Measurements from ENCODE around the gene DOK3. TPM values are rescaled to one million over a fixed set of nuclear protein-coding genes. Genes with fewer than 3 reads are reported as not detected.
A peak's percentile ranks its signal among the peaks of the same experiment; 100 is the strongest.

The DOK3 gene
- total and polyA plus RNA-seq, 7 donors = 3.0 to 20.2 (median 7.1) TPM

DNA sequence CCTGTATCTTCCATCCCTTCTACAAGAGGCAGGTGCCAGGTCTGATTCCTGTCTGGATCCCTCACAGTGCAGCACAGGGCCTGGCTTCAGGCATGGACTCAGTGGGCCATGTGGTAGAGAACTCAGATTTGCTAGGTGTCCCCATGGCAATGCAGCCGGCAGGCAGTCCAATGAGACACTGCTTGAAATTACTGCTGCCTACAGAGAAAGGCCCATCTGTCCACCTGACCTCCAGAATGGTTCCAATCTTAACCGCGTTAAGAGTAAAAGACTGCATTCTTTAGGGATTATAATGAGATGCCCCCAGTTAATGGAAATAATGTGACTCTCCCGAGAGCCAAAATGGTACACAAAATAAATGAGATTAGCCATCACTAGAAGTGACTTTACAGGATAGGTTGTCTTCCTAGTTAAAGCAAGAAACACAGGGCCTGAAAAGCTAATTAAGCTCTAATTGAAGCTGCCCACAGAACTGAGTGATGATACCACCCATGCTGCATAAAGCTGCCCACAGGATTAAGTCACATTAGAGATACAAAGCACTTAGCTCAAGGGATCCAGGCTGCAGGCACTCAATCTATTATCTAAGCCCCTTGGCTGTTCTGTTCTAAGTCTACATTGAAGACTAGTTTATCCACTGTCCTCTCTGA is 33.3 kb upstream of the DOK3 start:
- DNase-seq = no peak
- H3K9me3 ChIP-seq = no peaks in the 10 kb centered on the region
- H3K27ac ChIP-seq = peak overlapping the region in 1 of 4 donors; percentile 44
- no peak overlapping the region for H3K4me3 ChIP-seq
- intact Hi-C loops (cut with DNase I) = no loop called here
- TF ChIP-seq EP300 (IDR thresholded peaks at IDR 0.05) (no peak), POLR2AphosphoS5 (IDR thresholded peaks at IDR 0.05) (no peak), POLR2A (IDR thresholded peaks at IDR 0.05) (no peak)
- TF ChIP-seq, protein P1, sequence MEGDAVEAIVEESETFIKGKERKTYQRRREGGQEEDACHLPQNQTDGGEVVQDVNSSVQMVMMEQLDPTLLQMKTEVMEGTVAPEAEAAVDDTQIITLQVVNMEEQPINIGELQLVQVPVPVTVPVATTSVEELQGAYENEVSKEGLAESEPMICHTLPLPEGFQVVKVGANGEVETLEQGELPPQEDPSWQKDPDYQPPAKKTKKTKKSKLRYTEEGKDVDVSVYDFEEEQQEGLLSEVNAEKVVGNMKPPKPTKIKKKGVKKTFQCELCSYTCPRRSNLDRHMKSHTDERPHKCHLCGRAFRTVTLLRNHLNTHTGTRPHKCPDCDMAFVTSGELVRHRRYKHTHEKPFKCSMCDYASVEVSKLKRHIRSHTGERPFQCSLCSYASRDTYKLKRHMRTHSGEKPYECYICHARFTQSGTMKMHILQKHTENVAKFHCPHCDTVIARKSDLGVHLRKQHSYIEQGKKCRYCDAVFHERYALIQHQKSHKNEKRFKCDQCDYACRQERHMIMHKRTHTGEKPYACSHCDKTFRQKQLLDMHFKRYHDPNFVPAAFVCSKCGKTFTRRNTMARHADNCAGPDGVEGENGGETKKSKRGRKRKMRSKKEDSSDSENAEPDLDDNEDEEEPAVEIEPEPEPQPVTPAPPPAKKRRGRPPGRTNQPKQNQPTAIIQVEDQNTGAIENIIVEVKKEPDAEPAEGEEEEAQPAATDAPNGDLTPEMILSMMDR (IDR thresholded peaks at IDR 0.05) = no peak
- WGBS, 2 donors = 96 to 97% methylated on average over 4 of the region's 4 CpGs
- no peaks in the 10 kb centered on the region for H3K27me3 ChIP-seq
- peaks cover 0 to 90% (median 76%) of the 10 kb centered on the region in 4 donors for H3K4me1 ChIP-seq
- H3K36me3 ChIP-seq = peaks cover 0 to 10% (median 0%) of the 10 kb centered on the region in 4 donors

DNA sequence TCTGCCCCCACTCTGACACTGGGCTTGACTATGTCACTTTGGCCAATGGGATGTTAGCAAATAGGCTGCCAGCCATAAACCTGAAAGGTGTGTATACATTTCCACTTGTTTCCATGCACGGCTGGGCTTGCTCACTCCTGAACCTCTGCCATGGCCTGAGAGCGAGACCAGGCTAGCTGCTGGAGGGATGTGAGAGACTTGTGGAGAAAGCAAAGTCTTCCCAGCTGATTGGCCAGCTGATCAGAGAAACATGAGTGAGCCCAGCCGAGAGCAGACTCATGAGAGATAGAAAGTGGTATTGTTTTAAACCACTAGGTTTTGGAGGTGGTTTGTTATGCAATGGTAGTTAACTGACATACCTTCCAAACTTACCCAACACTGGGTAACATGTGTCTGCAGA is 30.8 kb upstream of the DOK3 start:
- peak overlapping the region in 2 of 4 donors; percentile 76 to 83 for H3K27ac ChIP-seq
- peaks cover 0 to 92% (median 78%) of the 10 kb centered on the region in 4 donors for H3K4me1 ChIP-seq
- no peaks in the 10 kb centered on the region for H3K9me3 ChIP-seq
- no peaks in the 10 kb centered on the region for H3K27me3 ChIP-seq
- DNase-seq = no peak
- TF ChIP-seq POLR2AphosphoS5 (IDR thresholded peaks at IDR 0.05) (no peak), POLR2A (IDR thresholded peaks at IDR 0.05) (no peak), EP300 (IDR thresholded peaks at IDR 0.05) (no peak)
- TF ChIP-seq, protein P1 (IDR thresholded peaks at IDR 0.05) = no peak
- H3K4me3 ChIP-seq = no peak overlapping the region
- intact Hi-C loops (cut with DNase I) = no loop called here
- H3K36me3 ChIP-seq = peaks cover 0 to 29% (median 11%) of the 10 kb centered on the region in 4 donors
- WGBS, 2 donors = 65 to 81% methylated on average over 3 of the region's 3 CpGs

DNA sequence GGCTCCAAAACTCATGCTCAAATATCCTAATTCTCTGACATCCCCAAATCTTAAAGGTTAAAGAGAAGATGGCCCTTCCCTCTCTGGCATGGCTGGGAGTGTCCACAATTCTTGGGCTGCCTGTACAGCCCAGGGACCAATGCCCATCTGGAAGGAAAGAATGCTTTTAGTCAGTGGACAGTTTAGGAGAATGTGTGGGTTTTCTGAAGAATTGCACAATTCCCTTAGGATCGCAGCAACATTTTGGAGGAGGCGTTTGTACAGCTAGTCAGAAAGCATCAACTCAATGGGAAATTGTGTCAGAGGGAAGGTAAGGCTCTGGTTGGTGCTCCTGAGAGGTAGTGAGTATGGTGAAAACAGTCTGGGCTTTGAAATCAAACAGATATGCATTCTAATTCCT is 29.8 kb upstream of the DOK3 start:
- intact Hi-C loops (cut with DNase I) = no loop called here
- peak overlapping the region; percentile 72 to 83 (median 76) for H3K27ac ChIP-seq

DNA sequence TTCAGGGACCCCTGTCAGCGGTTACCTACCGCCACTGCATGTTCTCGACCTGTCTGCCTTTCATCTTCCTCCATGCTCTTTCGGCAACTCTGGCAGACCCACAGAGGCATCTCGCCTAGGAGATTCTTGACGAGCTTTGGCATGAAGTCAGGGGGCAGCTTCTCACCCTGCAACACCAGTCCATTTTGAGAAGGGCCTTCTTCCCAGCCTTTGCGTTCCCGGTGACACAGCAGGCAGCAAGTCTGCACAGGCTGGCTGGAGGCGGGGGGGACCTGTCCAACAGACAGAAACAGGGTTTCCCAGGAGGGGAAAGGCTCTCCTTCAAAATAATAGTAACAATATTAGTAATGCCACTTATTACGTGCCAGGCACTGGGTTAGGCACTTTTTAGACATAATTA is 29.2 kb upstream of the DOK3 start:
- no peaks in the 10 kb centered on the region for H3K27me3 ChIP-seq
- H3K36me3 ChIP-seq = peaks cover 0 to 41% (median 12%) of the 10 kb centered on the region in 4 donors
- intact Hi-C loops (cut with DNase I) = no loop called here
- H3K4me1 ChIP-seq = peaks cover 0 to 87% (median 71%) of the 10 kb centered on the region in 4 donors
- TF ChIP-seq POLR2A (IDR thresholded peaks at IDR 0.05) (no peak), POLR2AphosphoS5 (IDR thresholded peaks at IDR 0.05) (no peak), EP300 (IDR thresholded peaks at IDR 0.05) (no peak)
- TF ChIP-seq, protein P1 (IDR thresholded peaks at IDR 0.05) = no peak
- no peak overlapping the region for H3K4me3 ChIP-seq
- no peaks in the 10 kb centered on the region for H3K9me3 ChIP-seq
- H3K27ac ChIP-seq = peak overlapping the region; percentile 72 to 83 (median 76)
- no peak for DNase-seq
- 94 to 95% methylated on average over 10 of the region's 10 CpGs for WGBS, 2 donors

More for the DNA sequence above, 29.8 kb upstream of the DOK3 start:
- DNase-seq = no peak
- Histone ChIP-seq H3K4me3 (no peak overlapping the region), H3K36me3 (peaks cover 0 to 39% (median 11%) of the 10 kb centered on the region in 4 donors), H3K9me3 (no peaks in the 10 kb centered on the region), H3K27me3 (no peaks in the 10 kb centered on the region), H3K4me1 (peaks cover 0 to 91% (median 75%) of the 10 kb centered on the region in 4 donors)
- 87 to 97% methylated on average over 2 of the region's 2 CpGs for WGBS, 2 donors
- TF ChIP-seq POLR2A (IDR thresholded peaks at IDR 0.05) = no peak
- no peak for TF ChIP-seq EP300 (IDR thresholded peaks at IDR 0.05)
- TF ChIP-seq POLR2AphosphoS5 (IDR thresholded peaks at IDR 0.05) = no peak
- TF ChIP-seq, protein P1 (IDR thresholded peaks at IDR 0.05) = no peak
